CD14-positive monocyte (primary cell): ENCODE data around the gene GNAZ. TPM values are rescaled to one million over a fixed set of nuclear protein-coding genes. Genes with fewer than 3 reads are reported as not detected.
"Not testable (repeated sequence)": the region's sequence is repeated elsewhere in the genome, so short reads cannot be mapped to it uniquely, and the experiment has no call there.

Experiments
- DNase-seq, 3 donors: peaks; one replicate each; pipeline ENCODE4 v3.0.0-alpha.2; 2011 to 2022
- H2AFZ ChIP-seq: 2 replicates; pipeline ENCODE4 v1.6.0; 2012; ENCODE audit warnings: mild to moderate bottlenecking, low read depth, low read length, inconsistent platforms; ENCODE audit not compliant: insufficient read depth, poor library complexity, severe bottlenecking
- H3K27ac ChIP-seq, 2 donors: 1 replicate in 1 of 2; 2 replicates in 1 of 2; pipeline ENCODE4 v1.5.1; 2012 to 2013; ENCODE audit warnings: low read length in 2 of 2, control low read depth in 1 of 2, inconsistent platforms in 1 of 2, low read depth in 1 of 2, mild to moderate bottlenecking in 1 of 2
- H3K27me3 ChIP-seq, 2 donors: one replicate each; pipeline versions ENCODE4 v1.6.0 to v1.6.1; 2011 to 2013; ENCODE audit warnings: low read length in 2 of 2; ENCODE audit not compliant: control insufficient read depth in 2 of 2, insufficient read depth in 2 of 2
- H3K36me3 ChIP-seq, 2 donors: replicated peaks in 1 of 2; 1 replicate in 1 of 2; 2 replicates in 1 of 2; pipeline versions ENCODE4 v1.5.1 to v1.6.1; 2012 to 2013; ENCODE audit warnings: low read length in 2 of 2, control low read depth in 1 of 2, inconsistent platforms in 1 of 2, mild to moderate bottlenecking in 1 of 2; ENCODE audit not compliant: insufficient read depth in 2 of 2, control insufficient read depth in 1 of 2
- H3K4me1 ChIP-seq, 2 donors: 1 replicate in 1 of 2; 2 replicates in 1 of 2; pipeline versions ENCODE4 v1.5.1 to v1.6.1; 2012 to 2013; ENCODE audit warnings: low read length in 2 of 2, control low read depth in 1 of 2, inconsistent platforms in 1 of 2, mild to moderate bottlenecking in 1 of 2, moderate library complexity in 1 of 2; ENCODE audit not compliant: insufficient read depth in 2 of 2, control insufficient read depth in 1 of 2
- H3K4me2 ChIP-seq: replicated peaks from 2 replicates; pipeline ENCODE3; 2012; ENCODE audit warnings: low read length, moderate library complexity, mild to moderate bottlenecking; ENCODE audit not compliant: poor library complexity, severe bottlenecking; ENCODE audit errors: extremely low read depth
- H3K4me3 ChIP-seq, 3 experiments: fragments of 200-600 bp in 1 of 3; sonication (generic) in 1 of 3; replicated peaks in 1 of 3; 1 replicate in 2 of 3; 2 replicates in 1 of 3; pipeline ENCODE4 v1.5.1; 2011 to 2013; ENCODE audit warnings: low read length in 3 of 3, mild to moderate bottlenecking in 3 of 3, control low read depth in 2 of 3, low read depth in 2 of 3, inconsistent platforms in 1 of 3, moderate library complexity in 1 of 3
- H3K79me2 ChIP-seq: 2 replicates; pipeline ENCODE4 v1.6.0; 2012; ENCODE audit warnings: mild to moderate bottlenecking, control low read depth, inconsistent platforms, low read length, moderate library complexity; ENCODE audit not compliant: insufficient read depth
- H3K9ac ChIP-seq: 2 replicates; pipeline ENCODE4 v1.6.0; 2017; ENCODE audit warnings: low read length, mild to moderate bottlenecking; ENCODE audit not compliant: insufficient read depth, poor library complexity, severe bottlenecking
- H3K9me3 ChIP-seq, 2 donors: replicated peaks in 1 of 2; 1 replicate in 1 of 2; 2 replicates in 1 of 2; pipeline versions ENCODE4 v1.5.1 to v1.6.1; 2012 to 2013; ENCODE audit warnings: low read length in 2 of 2, control low read depth in 1 of 2; ENCODE audit not compliant: control insufficient read depth in 1 of 2, insufficient read depth in 1 of 2
- H4K20me1 ChIP-seq: 2 replicates; pipeline ENCODE4 v1.6.0; 2012; ENCODE audit warnings: mild to moderate bottlenecking, low read length, control low read depth, moderate library complexity; ENCODE audit not compliant: insufficient read depth
- H3K27ac Mint-ChIP-seq, 7 donors: one replicate each; pipeline ENCODE4 v1.8.0; 2020; ENCODE audit warnings: mild to moderate bottlenecking in 7 of 7, mixed read lengths in 7 of 7, moderate library complexity in 6 of 7, inconsistent platforms in 2 of 7
- H3K27me3 Mint-ChIP-seq, 3 donors: one replicate each; pipeline ENCODE4 v1.8.0; 2021 to 2022; ENCODE audit warnings: low read depth in 3 of 3, mild to moderate bottlenecking in 3 of 3, mixed read lengths in 3 of 3, moderate library complexity in 3 of 3, inconsistent platforms in 1 of 3
- H3K36me3 Mint-ChIP-seq, 2 donors: one replicate each; pipeline ENCODE4 v1.8.0; 2020; ENCODE audit warnings: mixed read lengths in 2 of 2, inconsistent platforms in 1 of 2, mild to moderate bottlenecking in 1 of 2
- H3K4me1 Mint-ChIP-seq: one replicate; pipeline ENCODE4 v1.8.0; 2020; ENCODE audit warnings: mild to moderate bottlenecking, mixed read lengths
- H3K4me3 Mint-ChIP-seq, 2 donors: one replicate each; pipeline ENCODE4 v1.8.0; 2020; ENCODE audit warnings: mild to moderate bottlenecking in 2 of 2, mixed read lengths in 2 of 2, moderate library complexity in 1 of 2
- H3K9me3 Mint-ChIP-seq, 7 donors: one replicate each; pipeline ENCODE4 v1.8.0; 2020 to 2022; ENCODE audit warnings: mixed read lengths in 7 of 7, mild to moderate bottlenecking in 6 of 7, moderate library complexity in 6 of 7, inconsistent platforms in 2 of 7
- CTCF ChIP-seq: fragments of 200-600 bp; IDR thresholded peaks from one replicate; pipeline ENCODE4 v1.8.0; 2022; ENCODE audit warnings: antibody characterized with exemption, mild to moderate bottlenecking
- WGBS: methylation state at CpG from one replicate; pipeline ENCODE4 v1.1.5; 2013; ENCODE audit warnings: missing lambda C conversion rate; ENCODE audit not compliant: insufficient coverage; 5-methylcytosine and 5-hydroxymethylcytosine counted together
- intact Hi-C, 2 donors: fragments of 100-400 bp; cut with micrococcal nuclease; formaldehyde crosslinking; loops; one replicate each; pipeline versions ENCODE4 v1.15.0 to v1.15.1; 2023
- polyA plus RNA-seq, 3 donors: library from polyadenylated mRNA; depleted of rRNA in 1 of 3; unstranded in 2 of 3; stranded (reverse) in 1 of 3; fragments of 300-500 nt in 2 of 3; fragments of >200 nt in 1 of 3; fragmentation: Illumina TruSeq in 2 of 3; gene quantifications; 1 replicate in 2 of 3; 2 replicates in 1 of 3; pipeline ENCODE4 v1.2.3, GENCODE V29; 2012 to 2021

GNAZ gene
- polyA plus RNA-seq, 3 donors, result 0.04 to 0.05 TPM; not detected in 1

GRCh38 chr22:23023294-23023693 lies 47.0 kb upstream of the GNAZ start:
- WGBS, result no CpG with 5 or more reads among the region's 2 CpGs
- H3K9me3 ChIP-seq, result no peaks in the 10 kb centered on the region
- no peak overlapping the region for H3K27ac ChIP-seq
- H3K4me1 ChIP-seq, result no peaks in the 10 kb centered on the region
- H4K20me1 ChIP-seq, result no peaks in the 10 kb centered on the region
- no peak overlapping the region for H3K9ac ChIP-seq
- H3K4me2 ChIP-seq, result no peak overlapping the region
- intact Hi-C loops, result no loop called here
- no peak overlapping the region for H3K27ac Mint-ChIP-seq
- DNase-seq, result no peak
- no peaks in the 10 kb centered on the region for H3K36me3 ChIP-seq
- peaks cover 0 to 4% (median 0%) of the 10 kb centered on the region in 7 donors for H3K9me3 Mint-ChIP-seq
- H3K79me2 ChIP-seq, result no peaks in the 10 kb centered on the region
- no peak overlapping the region for H3K4me3 Mint-ChIP-seq
- no peaks in the 10 kb centered on the region for H3K36me3 Mint-ChIP-seq
- no peak for TF ChIP-seq CTCF
- no peaks in the 10 kb centered on the region for H3K27me3 ChIP-seq
- H3K4me3 ChIP-seq, result no peak overlapping the region
- H3K27me3 Mint-ChIP-seq, result peaks cover 0 to 4% (median 2%) of the 10 kb centered on the region in 3 donors
- peaks cover 5% of the 10 kb centered on the region for H3K4me1 Mint-ChIP-seq
- H2AFZ ChIP-seq, result no peak overlapping the region

- H3K79me2 ChIP-seq, result no peaks in the 10 kb centered on the region
- H3K9me3 Mint-ChIP-seq, result peaks cover 0 to 4% (median 0%) of the 10 kb centered on the region in 7 donors
- intact Hi-C loops, result no loop called here
- H3K27me3 Mint-ChIP-seq, result peaks cover 0 to 7% (median 3%) of the 10 kb centered on the region in 3 donors
- H3K36me3 Mint-ChIP-seq, result no peaks in the 10 kb centered on the region
- no peaks in the 10 kb centered on the region for H4K20me1 ChIP-seq
- no peaks in the 10 kb centered on the region for H3K36me3 ChIP-seq
- peak overlapping the region; percentile 17 for H2AFZ ChIP-seq
- no peak overlapping the region for H3K4me3 ChIP-seq
- 96% methylated on average over 5 of the region's 10 CpGs for WGBS
- H3K4me3 Mint-ChIP-seq, result no peak overlapping the region
- TF ChIP-seq CTCF, result no peak
- no peak overlapping the region for H3K27ac ChIP-seq
- no peak for DNase-seq
- H3K4me2 ChIP-seq, result no peak overlapping the region
- no peak overlapping the region for H3K9ac ChIP-seq
- H3K27ac Mint-ChIP-seq, result no peak overlapping the region
- no peaks in the 10 kb centered on the region for H3K27me3 ChIP-seq
- H3K4me1 Mint-ChIP-seq, result peaks cover 5% of the 10 kb centered on the region
- H3K9me3 ChIP-seq, result no peaks in the 10 kb centered on the region
- no peaks in the 10 kb centered on the region for H3K4me1 ChIP-seq
Measured at GRCh38 chr22:23026777-23027176, 43.5 kb upstream of the GNAZ start.

- H2AFZ ChIP-seq, intact Hi-C loops, H3K27me3 Mint-ChIP-seq, H3K4me1 ChIP-seq, H3K9ac ChIP-seq, H3K27ac ChIP-seq, H3K79me2 ChIP-seq, H3K36me3 Mint-ChIP-seq, H3K4me3 Mint-ChIP-seq, H3K36me3 ChIP-seq, H3K4me3 ChIP-seq, DNase-seq, H3K9me3 Mint-ChIP-seq, H3K4me1 Mint-ChIP-seq, H3K4me2 ChIP-seq, H4K20me1 ChIP-seq, H3K9me3 ChIP-seq, H3K27ac Mint-ChIP-seq, H3K27me3 ChIP-seq: not testable (repeated sequence)
Measured at GRCh38 chr22:23027849-23028248, 42.5 kb upstream of the GNAZ start.
